CD4-positive, alpha-beta T cell treated with Interferon alpha-2 for 1 hour (primary cell): Measurements from ENCODE around the gene DROSHA.

Experiments used
- DNase-seq, 2 donors: peaks; one replicate each; pipeline ENCODE4 v3.0.0-alpha.2; 2020 to 2022

The DROSHA gene

DNA sequence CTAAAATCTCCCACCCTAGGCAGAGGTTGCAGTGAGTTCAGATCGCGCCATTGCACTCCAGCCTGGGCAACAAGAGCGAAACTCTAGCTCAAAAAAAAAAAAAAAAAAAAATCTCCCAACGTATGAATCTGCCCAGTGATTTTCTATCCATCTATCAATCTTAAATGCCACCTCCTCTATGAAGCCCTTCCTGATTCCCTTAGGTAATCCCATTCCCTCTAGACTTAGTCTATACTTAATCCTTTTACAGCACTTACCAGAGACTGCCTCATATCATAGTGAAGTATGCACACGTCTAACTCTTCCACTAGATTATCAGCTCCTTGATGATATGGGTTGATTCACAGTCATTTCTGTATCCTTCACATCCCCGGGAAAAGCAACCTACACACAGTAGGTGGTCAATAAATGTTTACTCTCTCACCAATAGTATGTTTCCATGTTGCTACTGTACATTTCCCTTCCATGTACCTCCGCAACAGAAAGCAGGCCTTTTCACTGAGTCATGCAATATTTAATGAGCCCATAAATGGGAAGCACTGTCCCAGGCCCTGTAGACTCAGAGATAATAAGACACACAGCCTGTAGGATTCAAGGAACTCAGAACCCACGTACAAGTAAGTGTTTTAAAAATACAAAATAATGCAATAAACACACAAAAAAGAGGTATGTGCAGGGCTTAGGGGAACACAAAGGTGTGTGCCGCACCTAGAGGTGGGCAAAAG lies 1.2 kb downstream of the DROSHA start:
- no peak for DNase-seq

DNA sequence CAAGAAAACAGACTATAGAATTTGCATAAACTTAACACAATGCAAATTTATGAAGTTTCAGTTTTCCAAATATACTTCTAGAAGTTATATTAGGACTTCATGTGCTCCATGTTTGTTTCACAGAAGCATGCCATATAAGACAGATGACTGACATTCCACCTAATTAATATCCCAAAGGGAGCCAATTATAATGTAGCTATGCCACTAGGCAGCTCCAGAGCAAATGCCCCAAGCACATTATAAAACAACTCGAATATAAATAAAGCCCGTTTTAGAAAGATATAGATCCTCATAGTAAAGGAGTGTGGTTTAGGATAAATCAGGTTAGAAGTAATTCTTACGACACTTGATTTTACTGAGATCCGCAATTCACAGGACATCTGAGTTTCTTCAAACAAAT lies 8.9 kb downstream of the DROSHA start:
- DNase-seq: no peak

DNA sequence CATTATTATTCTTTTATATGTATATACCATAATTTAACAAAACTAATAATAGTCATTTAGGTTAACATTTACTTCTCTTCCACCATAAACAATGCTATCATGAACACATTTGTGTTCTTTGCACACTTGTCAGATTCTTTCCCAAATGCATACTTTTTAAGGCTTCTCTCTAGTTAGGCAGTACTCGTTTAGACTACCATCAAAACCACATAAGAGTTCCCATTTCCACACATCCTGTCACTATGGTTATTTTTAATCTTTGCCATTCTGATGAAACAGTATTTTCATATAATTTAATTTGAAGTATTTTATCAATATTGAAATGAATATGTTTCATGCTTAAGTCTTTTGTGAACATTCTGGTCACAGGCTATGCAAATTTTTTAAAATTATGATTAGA lies 15.1 kb downstream of the DROSHA start:
- no peak for DNase-seq

DNA sequence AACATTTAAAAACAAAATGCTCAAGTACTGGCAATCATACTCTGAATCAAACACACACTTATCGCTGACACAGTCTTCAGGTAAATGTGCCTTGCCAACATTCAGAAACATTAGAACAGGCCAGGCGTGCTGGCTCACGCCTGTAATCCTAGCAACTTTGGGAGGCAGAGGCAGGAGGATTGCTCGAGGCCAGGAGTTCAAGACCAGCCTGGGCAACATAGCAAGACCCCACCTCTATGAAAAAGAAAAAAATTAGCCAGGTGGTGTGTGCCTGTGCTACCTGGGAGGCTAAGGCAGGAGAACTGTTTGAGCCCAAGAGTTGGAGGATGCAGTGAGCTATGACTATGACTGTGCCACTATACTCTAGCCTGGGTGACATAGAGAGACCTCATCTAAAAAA lies 20.6 kb downstream of the DROSHA start:
- DNase-seq: no peak

DNA sequence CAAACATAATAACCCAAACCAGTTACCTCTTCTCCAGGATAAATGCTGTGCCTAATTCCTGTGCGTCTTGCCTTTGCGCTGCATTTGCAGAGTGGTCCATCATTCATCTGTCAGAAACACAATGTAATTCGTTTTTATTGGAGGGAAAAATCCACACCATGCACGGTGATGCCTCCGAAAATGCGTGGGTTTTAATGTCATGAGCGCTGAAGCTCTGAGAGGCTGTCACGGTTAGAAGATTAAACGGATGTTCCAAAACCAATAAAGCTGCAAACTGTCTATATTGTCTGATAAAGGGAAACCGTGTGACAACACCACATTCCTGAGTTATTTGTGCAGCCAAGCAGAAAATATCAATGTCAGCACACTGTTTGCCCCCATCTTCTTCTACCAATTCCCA lies 27.4 kb downstream of the DROSHA start:
- DNase-seq: no peak

DNA sequence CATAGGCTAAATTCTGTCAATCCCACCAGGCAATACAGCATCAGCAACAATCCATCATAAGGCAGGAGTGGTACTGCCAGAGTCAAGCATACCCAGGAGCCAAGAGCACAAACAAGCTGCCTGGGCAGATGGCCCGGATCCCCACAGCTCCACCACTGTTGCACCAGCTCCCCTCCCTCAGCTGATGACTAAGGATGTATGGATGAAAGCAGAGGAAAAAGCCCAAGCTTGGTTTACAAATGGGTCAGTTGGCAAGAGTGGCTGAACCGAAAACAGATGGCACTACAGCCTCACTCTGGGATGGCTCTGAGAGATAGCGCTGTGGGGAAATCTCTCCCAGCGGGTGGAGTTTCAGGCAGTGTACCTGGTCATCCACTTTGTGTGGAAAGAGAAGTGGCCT lies 29.4 kb downstream of the DROSHA start:
- no peak for DNase-seq

DNA sequence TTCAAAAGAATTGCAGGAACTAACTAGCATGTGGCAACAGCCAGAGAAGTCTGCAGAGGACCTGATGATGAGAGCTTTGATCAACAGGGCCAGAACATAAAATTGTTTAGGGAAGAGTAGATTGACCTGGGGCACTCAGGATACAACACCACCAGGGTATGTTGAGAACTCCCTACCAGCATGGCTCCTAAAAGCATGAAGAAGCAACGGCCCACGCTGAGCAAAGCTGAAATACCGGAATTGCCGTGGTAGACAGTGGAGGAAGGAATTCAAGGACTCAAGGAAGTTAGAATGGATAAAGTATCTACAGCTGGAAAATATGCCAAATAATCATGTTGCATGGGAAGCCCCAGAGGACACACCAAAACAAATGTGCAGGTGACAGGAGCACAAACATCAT lies 31.6 kb downstream of the DROSHA start:
- no peak for DNase-seq

DNA sequence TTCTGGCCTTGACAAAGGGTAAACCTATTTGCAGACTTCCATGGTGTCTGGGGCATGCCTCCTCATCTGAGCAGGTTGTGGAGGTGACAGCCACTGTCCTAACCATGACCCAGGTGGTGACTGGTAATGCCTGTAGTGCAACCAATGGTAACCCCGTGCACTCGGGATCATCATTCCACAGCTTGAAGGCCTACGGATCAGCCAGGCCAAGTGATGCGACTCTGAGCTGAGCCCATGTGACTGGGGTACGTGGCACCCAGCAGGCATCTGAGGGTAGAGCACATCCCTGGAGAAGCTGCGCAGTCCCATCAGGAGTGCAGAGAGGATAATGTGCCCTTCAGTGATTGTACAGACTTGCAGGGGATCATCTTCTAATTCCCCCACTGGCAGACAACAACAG lies 35.0 kb downstream of the DROSHA start:
- no peak for DNase-seq

DNA sequence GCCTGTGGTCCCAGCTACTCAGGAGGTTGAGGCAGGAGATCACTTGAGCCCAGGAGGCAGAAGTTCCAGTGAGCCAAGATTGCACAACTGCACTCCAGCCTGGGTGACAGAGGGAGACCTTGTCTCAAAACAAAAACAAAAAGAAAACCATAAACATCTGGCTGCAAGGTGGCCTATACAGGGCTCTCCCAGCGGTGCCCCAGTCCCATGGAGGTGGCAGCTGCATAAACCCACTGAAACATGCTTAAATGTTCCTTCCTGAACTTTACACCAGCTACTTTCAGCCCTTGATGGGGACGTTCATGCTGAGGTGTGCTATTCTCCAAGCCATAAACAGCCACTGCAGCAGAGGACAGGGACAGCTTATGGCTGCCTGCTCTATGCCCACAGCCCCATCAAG lies 35.6 kb downstream of the DROSHA start:
- no peak for DNase-seq

DNA sequence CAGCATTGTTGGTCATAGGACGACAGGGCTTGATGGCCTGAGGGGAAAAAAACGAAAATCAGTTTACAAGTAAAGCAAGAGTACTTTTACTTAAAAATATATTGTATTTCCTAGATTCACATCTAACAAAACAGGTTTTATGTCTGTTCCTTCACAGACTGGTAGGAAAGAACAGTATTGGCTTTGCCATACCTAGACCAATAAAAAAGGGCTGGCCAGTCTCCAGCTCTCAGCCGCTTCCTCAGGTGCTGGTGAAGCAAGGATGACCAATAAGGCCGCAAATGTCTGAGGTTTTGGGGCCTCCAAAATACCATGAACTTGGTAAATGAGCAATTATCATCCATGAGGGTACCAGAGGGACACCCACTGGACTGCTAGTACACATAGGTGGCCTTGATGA lies 36.6 kb downstream of the DROSHA start:
- DNase-seq: no peak

GRCh38 chr5:31492869-31493268 lies 39.0 kb downstream of the DROSHA start:
- DNase-seq: no peak

DNA sequence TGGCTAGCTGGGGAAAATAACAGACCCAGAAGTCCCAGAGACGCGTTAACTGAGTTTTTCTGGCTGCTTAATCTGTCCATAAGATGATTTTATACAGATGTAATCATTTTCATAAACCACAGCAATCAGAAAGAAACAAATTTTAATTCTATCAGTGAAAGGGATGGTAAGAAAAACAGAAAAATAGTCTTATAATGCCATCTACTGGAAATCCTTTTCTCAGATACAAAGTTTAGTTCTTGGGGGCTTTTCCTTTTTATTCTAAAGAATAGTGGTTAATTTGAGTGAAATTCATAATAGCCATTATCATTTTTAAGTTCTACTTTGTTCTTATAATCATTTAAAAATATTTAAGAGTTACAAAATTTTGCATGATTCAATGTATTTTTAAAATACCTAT lies 44.4 kb downstream of the DROSHA start:
- no peak for DNase-seq

- no peak for DNase-seq
Measured at GRCh38 chr5:31486441-31486840, 45.5 kb downstream of the DROSHA start.

- DNase-seq: no peak
Measured at GRCh38 chr5:31485376-31486207, 46.3 kb downstream of the DROSHA start.

DNA sequence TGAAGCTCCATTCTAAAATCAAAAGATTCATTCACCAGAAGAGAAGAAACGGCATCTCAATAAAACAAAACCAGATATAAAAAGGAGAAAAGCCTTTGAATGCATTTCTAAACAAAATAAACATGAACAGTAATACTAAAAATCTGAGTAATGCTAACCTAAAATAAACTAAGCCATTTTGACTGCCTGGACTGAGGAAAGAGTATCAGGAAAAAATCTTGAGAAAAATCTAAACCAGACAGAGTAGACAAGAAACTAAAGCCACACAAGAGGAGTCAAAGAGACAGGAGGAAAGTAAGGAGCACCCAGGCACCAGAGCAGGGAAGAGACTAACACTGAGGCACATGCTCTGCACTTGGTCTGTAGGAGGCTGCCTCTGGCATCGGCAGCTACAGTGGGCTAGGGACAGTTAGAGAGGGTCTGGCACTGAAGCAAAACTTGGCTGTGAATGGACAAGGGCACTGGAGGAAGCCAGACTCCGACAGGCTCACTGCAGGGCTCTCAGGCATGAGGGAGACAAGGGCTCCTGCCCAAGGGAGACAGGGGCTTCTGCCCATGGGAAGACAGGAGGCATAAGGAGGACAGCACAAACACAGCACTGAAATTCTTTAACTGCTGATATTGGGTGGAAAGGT lies 50.2 kb downstream of the DROSHA start:
- DNase-seq: no peak

DNA sequence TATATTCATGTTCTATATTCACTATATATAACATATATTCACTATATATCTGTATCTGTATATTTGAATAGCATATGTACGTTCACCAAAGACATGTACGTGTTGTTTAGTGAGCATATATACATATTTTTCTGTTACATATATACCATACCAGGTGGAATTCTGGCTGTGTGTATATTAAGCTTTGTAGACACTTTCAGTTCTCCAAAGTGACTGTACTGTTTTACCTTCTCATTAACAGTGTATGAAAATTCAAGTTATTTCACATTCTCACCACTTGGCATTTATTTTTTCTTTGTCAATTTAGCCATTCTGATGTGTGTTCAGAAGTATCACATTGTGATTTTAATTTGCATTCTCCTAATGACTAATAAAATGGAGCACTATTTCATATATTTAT lies 52.2 kb downstream of the DROSHA start:
- DNase-seq: no peak

- no peak for DNase-seq
Measured at GRCh38 chr5:31478901-31479300, 53.0 kb downstream of the DROSHA start.

- no peak for DNase-seq
Measured at GRCh38 chr5:31477971-31478370, 53.9 kb downstream of the DROSHA start.

DNA sequence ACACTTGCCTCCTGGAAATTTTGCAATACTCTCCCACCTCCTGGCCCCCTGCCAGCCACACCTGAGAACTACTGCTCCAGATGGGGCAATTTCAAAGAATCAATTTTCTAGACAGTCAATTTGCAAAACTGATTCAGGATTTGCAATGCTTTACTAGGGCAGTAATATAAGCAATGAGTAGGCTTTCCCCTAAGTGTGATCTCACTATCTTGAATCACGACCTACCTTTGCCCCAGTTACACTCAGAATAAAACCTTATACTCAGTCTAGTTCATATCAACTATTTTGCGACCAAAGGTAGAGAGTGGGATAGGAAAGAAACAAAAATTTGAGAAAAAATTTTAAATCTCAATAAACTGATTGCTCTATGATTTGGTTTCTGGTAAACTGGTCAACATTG lies 54.4 kb downstream of the DROSHA start:
- DNase-seq: no peak

GRCh38 chr5:31476738-31477141 lies 55.2 kb downstream of the DROSHA start:
- DNase-seq: no peak

- no peak for DNase-seq
Measured at GRCh38 chr5:31471916-31472315, 60.0 kb downstream of the DROSHA start.

GRCh38 chr5:31471040-31471439 lies 60.9 kb downstream of the DROSHA start:
- no peak for DNase-seq

GRCh38 chr5:31470608-31471007 lies 61.3 kb downstream of the DROSHA start:
- DNase-seq: no peak

- no peak for DNase-seq
Measured at GRCh38 chr5:31469886-31470285, 62.0 kb downstream of the DROSHA start.
